HepG2 (cell line): ENCODE measurements around the gene HEXD. TPM values are rescaled to one million over a fixed set of nuclear protein-coding genes. Genes with fewer than 3 reads are reported as not detected.

Experiments
- FOXK1 ChIP-seq: sonication (generic); formaldehyde crosslinking; IDR thresholded peaks from 2 replicates; pipeline ENCODE4 v1.4.0; 2020; ENCODE audit warnings: low read depth, missing genetic modification reagents, borderline replicate concordance
- GFI1 ChIP-seq: sonication (generic); formaldehyde crosslinking; IDR thresholded peaks from 2 replicates; pipeline ENCODE4 v1.5.0; 2020; ENCODE audit warnings: missing genetic modification reagents, mild to moderate bottlenecking, borderline replicate concordance
- JUND ChIP-seq: sonication (generic); formaldehyde crosslinking; IDR thresholded peaks from 2 replicates; pipeline ENCODE4 v1.8.0; 2022; ENCODE audit warnings: mild to moderate bottlenecking, missing genetic modification reagents
- KLF13 ChIP-seq: sonication (generic); formaldehyde crosslinking; IDR thresholded peaks from 2 replicates; pipeline ENCODE4 v1.4.0; 2020; ENCODE audit warnings: mild to moderate bottlenecking, missing genetic modification reagents
- MED8 ChIP-seq: sonication (generic); formaldehyde crosslinking; IDR thresholded peaks from 2 replicates; pipeline ENCODE4 v1.8.1; 2023; ENCODE audit warnings: mild to moderate bottlenecking, missing genetic modification reagents; ENCODE audit not compliant: insufficient replicate concordance
- MIXL1 ChIP-seq: IDR thresholded peaks from 2 replicates; pipeline ENCODE4 v1.6.1; 2016
- RFXANK ChIP-seq: IDR thresholded peaks from 2 replicates; pipeline ENCODE4 v1.6.1; 2016
- SOX5 ChIP-seq: IDR thresholded peaks from 2 replicates; pipeline ENCODE4 v1.6.1; 2016; ENCODE audit warnings: borderline replicate concordance
- TEAD2 ChIP-seq: sonication (generic); formaldehyde crosslinking; IDR thresholded peaks from 2 replicates; pipeline ENCODE4 v1.9.0; 2021; ENCODE audit warnings: missing genetic modification reagents
- TOPORS ChIP-seq: sonication (generic); formaldehyde crosslinking; IDR thresholded peaks from 2 replicates; pipeline ENCODE4 v1.8.0; 2023; ENCODE audit warnings: mild to moderate bottlenecking, missing genetic modification reagents
- ZNF34 ChIP-seq: sonication (generic); formaldehyde crosslinking; IDR thresholded peaks from 2 replicates; pipeline ENCODE4 v1.4.0; 2020; ENCODE audit warnings: mild to moderate bottlenecking, missing genetic modification reagents, borderline replicate concordance
- ZNF510 ChIP-seq: sonication (generic); formaldehyde crosslinking; IDR thresholded peaks from 2 replicates; pipeline ENCODE4 v1.4.0; 2020; ENCODE audit warnings: low read depth, mild to moderate bottlenecking, missing genetic modification reagents
- ZNF75D ChIP-seq: sonication (generic); formaldehyde crosslinking; IDR thresholded peaks from 2 replicates; pipeline ENCODE4 v1.8.1; 2023; ENCODE audit warnings: missing genetic modification reagents, mild to moderate bottlenecking, borderline replicate concordance
- ZNF780A ChIP-seq: sonication (generic); formaldehyde crosslinking; IDR thresholded peaks from 2 replicates; pipeline ENCODE4 v1.8.0; 2022; ENCODE audit warnings: mild to moderate bottlenecking, missing genetic modification reagents, moderate library complexity
- ZNF800 ChIP-seq: sonication (generic); formaldehyde crosslinking; IDR thresholded peaks from 2 replicates; pipeline ENCODE4 v1.4.0; 2020; ENCODE audit warnings: missing genetic modification reagents
- ZSCAN30 ChIP-seq: sonication (generic); formaldehyde crosslinking; IDR thresholded peaks from 2 replicates; pipeline ENCODE4 v1.5.0; 2020; ENCODE audit warnings: mild to moderate bottlenecking, missing genetic modification reagents
- polyA plus RNA-seq, 8 experiments: library from polyadenylated mRNA; depleted of rRNA in 3 of 8; stranded (reverse) in 7 of 8; unstranded in 1 of 8; fragments of >200 nt; fragmentation: Illumina TruSeq in 4 of 8; extraction: Trizol in 4 of 8; gene quantifications; 2 replicates each; pipeline versions ENCODE4 v1.2.1 to v1.2.3, GENCODE V29; 2011 to 2016; ENCODE audit warnings: low read depth in 4 of 8, missing spikeins in 1 of 8, mixed read lengths in 1 of 8; ENCODE audit not compliant: insufficient read depth in 1 of 8
- total RNA-seq, 5 experiments: library from RNA; depleted of rRNA; stranded (reverse); fragments of >200 nt; fragmentation: Illumina TruSeq; extraction: Trizol; gene quantifications; 2 replicates each; pipeline ENCODE4 v1.2.3, GENCODE V29; 2016; ENCODE audit warnings: low read depth in 1 of 5
- TF ChIP-seq, protein P1 (sequence below): IDR thresholded peaks from 2 replicates; pipeline ENCODE4 v1.6.1; 2016; ENCODE audit warnings: missing compliant biosample characterization, missing genetic modification reagents, borderline replicate concordance
- TF ChIP-seq, protein P2 (sequence below): sonication (generic); formaldehyde crosslinking; IDR thresholded peaks from 2 replicates; pipeline ENCODE4 v1.9.0; 2022; ENCODE audit warnings: missing genetic modification reagents, mild to moderate bottlenecking, borderline replicate concordance
- TF ChIP-seq, protein P3 (sequence below): sonication (generic); formaldehyde crosslinking; IDR thresholded peaks from 2 replicates; pipeline ENCODE4 v1.4.0; 2020; ENCODE audit warnings: low read depth, mild to moderate bottlenecking, missing genetic modification reagents

HEXD gene
- total and polyA plus RNA-seq, 2 of the 13 experiments (the other 11 are each of a cell fraction or from before 2014, with no cell fraction given): 22.3 to 41.8 TPM

DNA sequence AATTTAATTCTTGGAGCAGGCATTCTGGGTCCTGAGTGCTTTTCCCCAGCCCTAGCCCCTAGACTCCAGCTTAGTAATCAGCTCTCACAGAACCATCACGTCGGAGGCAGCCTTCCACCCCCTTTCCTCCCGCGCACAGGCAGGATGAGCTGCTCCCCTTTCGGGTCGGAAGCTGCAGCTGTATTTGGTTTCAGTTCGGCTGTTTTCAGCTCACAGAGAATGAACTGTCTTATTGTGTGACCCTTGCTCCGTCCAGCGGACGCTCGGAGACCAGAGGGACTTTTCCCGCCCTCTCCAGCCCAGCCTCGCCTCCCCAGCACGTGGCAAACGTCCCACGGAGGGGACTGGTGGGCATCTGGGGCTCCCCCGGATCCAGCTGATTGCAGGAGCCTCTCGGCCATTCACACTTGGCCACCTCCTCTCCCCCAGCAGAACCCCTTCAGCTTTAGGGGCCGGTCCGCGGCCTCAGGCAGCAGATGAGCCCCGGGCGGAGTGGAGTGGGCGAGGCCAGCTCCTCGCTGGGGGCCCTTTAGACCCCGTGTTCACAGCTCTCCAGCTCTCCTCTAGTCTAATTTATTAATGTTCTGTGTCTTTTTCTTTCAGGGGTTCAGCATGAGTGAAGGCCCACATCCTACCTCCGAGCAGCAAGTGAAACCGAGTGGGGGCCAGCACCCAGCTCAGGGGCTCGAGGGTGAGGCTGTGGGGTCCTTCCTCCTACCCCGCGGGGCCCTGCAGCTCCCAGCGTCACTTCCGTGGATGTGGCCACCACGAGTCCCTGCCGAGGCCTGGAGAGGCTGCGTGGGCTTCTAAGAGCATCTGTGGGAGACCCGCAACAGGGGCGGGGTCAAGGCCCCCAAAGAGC is 47.4 kb upstream of the HEXD start (continued):
- TF ChIP-seq, protein P1, sequence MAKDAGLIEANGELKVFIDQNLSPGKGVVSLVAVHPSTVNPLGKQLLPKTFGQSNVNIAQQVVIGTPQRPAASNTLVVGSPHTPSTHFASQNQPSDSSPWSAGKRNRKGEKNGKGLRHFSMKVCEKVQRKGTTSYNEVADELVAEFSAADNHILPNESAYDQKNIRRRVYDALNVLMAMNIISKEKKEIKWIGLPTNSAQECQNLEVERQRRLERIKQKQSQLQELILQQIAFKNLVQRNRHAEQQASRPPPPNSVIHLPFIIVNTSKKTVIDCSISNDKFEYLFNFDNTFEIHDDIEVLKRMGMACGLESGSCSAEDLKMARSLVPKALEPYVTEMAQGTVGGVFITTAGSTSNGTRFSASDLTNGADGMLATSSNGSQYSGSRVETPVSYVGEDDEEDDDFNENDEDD (CRISPR knock-in tag): peak; percentile 100
- TF ChIP-seq ZNF34 (CRISPR knock-in tag) (no peak), ZNF780A (no peak; the same call in 1 of the 2 replicates), MIXL1 (CRISPR knock-in tag) (peak; percentile 58; the same call in 1 of the 2 replicates), SOX5 (CRISPR knock-in tag) (peak; percentile 72; the same call in 1 of the 2 replicates), ZNF510 (0 out of 2 replicates have a peak, but pooled peaks have one; percentile 79), TEAD2 (CRISPR knock-in tag) (peak; percentile 74; the same call in 1 of the 2 replicates), ZNF75D (no peak), KLF13 (CRISPR knock-in tag) (no peak), FOXK1 (peak; percentile 31; the same call in 1 of the 2 replicates), TOPORS (CRISPR knock-in tag) (peak; percentile 87), MED8 (CRISPR knock-in tag) (peak; percentile 41), ZSCAN30 (0 out of 2 replicates have a peak, but pooled peaks have one; percentile 32), JUND (0 out of 2 replicates have a peak, but pooled peaks have one; percentile 71), GFI1 (CRISPR knock-in tag) (peak; percentile 69; the same call in 1 of the 2 replicates), ZNF800 (peak; percentile 91), RFXANK (no peak)
- TF ChIP-seq, protein P2, sequence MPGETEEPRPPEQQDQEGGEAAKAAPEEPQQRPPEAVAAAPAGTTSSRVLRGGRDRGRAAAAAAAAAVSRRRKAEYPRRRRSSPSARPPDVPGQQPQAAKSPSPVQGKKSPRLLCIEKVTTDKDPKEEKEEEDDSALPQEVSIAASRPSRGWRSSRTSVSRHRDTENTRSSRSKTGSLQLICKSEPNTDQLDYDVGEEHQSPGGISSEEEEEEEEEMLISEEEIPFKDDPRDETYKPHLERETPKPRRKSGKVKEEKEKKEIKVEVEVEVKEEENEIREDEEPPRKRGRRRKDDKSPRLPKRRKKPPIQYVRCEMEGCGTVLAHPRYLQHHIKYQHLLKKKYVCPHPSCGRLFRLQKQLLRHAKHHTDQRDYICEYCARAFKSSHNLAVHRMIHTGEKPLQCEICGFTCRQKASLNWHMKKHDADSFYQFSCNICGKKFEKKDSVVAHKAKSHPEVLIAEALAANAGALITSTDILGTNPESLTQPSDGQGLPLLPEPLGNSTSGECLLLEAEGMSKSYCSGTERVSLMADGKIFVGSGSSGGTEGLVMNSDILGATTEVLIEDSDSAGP (CRISPR knock-in tag): peak; percentile 78
- TF ChIP-seq, protein P3, sequence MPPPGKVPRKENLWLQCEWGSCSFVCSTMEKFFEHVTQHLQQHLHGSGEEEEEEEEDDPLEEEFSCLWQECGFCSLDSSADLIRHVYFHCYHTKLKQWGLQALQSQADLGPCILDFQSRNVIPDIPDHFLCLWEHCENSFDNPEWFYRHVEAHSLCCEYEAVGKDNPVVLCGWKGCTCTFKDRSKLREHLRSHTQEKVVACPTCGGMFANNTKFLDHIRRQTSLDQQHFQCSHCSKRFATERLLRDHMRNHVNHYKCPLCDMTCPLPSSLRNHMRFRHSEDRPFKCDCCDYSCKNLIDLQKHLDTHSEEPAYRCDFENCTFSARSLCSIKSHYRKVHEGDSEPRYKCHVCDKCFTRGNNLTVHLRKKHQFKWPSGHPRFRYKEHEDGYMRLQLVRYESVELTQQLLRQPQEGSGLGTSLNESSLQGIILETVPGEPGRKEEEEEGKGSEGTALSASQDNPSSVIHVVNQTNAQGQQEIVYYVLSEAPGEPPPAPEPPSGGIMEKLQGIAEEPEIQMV: peak; percentile 100
